GM20000 (cell line): ENCODE results near the gene ANKRD44.

Source experiments
- DNase-seq: peaks from one replicate; pipeline ENCODE4 v3.0.0; 2012; ENCODE audit warnings: low spot score
- TF ChIP-seq, protein P1 (sequence below): IDR thresholded peaks from 2 replicates; pipeline ENCODE4 v1.5.1; 2012; ENCODE audit warnings: mild to moderate bottlenecking, control low read depth; ENCODE audit errors: extremely low read depth, missing control alignments

Gene ANKRD44

DNA sequence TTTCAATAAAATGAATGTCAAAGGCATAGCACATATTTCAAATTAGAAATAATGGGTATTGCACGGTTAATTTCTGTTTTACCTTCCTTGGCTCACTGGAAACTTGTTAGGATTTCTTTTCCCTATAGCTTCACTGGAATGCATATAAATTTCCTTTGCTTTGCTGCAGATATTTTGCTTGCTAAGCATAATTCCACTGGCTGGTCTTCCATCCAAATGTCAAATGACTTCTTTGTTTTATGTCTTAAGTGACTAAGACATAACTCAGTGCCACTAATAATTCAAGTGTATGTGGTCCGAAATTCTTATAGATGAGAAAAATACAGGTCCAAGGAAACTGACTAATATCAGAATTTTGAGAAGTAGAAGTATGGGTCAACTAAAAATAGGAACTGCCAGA, 201.3 kb downstream of the ANKRD44 start:
- TF ChIP-seq, protein P1, sequence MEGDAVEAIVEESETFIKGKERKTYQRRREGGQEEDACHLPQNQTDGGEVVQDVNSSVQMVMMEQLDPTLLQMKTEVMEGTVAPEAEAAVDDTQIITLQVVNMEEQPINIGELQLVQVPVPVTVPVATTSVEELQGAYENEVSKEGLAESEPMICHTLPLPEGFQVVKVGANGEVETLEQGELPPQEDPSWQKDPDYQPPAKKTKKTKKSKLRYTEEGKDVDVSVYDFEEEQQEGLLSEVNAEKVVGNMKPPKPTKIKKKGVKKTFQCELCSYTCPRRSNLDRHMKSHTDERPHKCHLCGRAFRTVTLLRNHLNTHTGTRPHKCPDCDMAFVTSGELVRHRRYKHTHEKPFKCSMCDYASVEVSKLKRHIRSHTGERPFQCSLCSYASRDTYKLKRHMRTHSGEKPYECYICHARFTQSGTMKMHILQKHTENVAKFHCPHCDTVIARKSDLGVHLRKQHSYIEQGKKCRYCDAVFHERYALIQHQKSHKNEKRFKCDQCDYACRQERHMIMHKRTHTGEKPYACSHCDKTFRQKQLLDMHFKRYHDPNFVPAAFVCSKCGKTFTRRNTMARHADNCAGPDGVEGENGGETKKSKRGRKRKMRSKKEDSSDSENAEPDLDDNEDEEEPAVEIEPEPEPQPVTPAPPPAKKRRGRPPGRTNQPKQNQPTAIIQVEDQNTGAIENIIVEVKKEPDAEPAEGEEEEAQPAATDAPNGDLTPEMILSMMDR = no peak
- no peak for DNase-seq

DNA sequence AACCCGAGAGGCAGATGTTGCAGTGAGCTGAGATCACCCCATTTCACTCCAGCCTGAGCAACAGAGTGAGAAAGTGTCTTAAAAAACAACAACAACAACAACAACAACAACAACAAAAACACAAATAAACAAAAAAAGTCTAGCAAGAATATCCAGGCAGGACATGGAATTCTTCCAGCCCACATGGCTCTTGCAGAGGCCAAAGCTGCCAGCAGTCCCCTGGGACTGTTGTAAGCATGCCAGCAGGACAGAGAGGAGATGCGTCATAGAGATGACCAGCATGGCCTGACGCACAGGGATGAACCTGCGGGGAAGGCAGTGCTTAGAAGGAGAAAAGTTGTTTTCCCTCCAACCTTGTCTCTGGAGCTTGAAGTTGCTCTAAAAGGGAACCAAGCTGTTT, 201.8 kb downstream of the ANKRD44 start:
- no peak for DNase-seq
- TF ChIP-seq, protein P1 = no peak

DNA sequence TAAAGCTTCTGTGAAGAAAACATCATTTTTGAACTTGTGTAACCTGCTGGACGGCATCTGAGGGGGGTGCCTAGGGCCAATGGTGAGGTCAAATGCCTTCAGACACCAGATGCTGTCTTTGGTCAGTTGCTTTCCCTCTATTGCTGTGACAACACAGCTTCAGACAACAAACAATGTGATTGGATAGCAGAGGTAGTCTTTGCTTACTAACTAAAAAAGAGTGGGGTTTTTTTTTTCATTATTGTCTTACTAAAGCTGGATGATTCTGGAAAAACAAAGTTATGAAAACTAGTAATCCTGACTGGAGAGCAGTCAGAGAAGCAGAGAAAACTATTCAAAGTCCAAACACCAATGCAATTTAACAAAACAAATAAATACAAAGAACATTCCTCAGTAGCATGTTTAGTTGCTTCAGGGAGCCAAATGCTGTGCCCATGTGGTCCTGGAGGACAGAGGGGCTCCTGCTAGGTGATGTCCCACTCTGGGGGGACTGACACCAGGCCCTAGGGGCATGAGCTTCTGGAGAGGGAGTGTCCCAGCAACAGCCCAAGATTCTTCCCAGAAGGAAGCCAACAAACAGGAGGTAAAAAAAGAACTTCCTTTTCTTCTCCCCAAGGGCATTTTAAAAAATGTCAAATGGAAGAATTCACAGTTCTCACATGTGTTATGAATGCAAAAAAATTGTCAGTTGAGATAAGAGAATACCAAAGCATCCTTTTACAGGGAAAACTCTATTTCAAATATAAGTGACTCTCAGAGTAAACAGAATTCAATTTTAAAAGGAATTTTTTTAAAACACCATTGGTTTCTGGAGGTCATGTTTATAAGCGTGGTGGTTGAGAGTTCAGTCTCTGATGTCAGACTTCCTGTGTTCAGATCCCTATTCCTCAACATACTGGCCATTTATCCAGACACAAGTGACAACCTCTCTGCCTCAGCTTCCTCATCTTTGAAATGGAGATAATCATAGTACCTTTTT, 203.0 kb downstream of the ANKRD44 start:
- no peak for DNase-seq
- TF ChIP-seq, protein P1 = no peak

DNA sequence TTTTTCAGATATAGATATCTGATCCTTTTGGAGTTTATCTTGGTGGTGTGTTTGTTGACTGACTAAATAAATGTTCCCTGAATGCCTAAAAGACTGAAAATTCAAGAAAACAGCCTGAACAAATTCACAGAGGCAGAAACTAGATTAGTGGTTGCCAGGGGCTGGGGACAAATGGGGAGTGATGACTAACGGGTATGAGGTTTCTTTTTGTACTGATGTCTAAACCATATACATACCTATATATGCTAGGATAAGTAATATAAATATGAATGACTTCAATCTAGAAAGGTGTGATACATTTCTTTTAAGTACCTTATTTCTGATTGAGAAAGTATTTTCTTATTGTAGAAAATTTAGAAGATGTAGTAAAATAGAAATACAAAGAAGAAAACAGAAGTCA, 207.2 kb downstream of the ANKRD44 start:
- DNase-seq = no peak
- TF ChIP-seq, protein P1 = no peak

DNA sequence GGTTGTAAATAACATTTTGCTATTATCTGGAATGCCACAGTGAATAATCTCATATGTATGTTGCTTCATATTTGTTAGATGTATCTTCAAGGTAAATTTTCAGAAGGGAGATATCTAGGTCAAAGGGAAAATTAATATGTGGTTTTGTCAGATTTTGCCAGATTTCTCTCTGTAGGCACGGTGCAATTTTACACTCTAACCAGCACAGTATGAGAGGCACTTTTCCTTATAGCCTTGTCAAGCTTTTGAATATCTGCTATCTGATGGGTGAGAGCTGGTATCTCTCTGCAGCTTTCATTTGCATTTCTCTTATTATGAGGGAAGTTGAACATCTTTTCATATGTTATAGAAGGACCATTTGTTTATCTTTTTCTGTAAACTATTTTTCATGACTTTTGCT, 208.3 kb downstream of the ANKRD44 start:
- no peak for DNase-seq
- TF ChIP-seq, protein P1 = no peak

DNA sequence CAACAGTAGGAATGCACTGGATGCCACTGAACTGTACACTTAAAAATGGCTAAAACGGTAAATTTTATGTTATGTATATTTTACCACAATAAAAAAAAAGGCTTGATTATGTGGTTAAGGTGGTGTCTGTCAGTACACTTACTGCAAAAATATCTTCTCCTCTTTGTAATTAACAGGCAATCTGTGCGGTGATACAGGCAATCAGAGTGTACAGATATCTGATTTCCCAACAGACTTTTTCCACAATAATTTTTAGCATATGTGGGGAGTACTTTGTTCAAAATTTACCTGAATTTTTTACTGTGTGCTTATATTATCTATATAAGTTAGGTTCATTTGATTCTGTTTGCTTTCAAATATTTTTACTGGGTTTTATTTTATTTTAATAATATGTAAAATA, 209.1 kb downstream of the ANKRD44 start:
- no peak for DNase-seq
- TF ChIP-seq, protein P1 = no peak

DNA sequence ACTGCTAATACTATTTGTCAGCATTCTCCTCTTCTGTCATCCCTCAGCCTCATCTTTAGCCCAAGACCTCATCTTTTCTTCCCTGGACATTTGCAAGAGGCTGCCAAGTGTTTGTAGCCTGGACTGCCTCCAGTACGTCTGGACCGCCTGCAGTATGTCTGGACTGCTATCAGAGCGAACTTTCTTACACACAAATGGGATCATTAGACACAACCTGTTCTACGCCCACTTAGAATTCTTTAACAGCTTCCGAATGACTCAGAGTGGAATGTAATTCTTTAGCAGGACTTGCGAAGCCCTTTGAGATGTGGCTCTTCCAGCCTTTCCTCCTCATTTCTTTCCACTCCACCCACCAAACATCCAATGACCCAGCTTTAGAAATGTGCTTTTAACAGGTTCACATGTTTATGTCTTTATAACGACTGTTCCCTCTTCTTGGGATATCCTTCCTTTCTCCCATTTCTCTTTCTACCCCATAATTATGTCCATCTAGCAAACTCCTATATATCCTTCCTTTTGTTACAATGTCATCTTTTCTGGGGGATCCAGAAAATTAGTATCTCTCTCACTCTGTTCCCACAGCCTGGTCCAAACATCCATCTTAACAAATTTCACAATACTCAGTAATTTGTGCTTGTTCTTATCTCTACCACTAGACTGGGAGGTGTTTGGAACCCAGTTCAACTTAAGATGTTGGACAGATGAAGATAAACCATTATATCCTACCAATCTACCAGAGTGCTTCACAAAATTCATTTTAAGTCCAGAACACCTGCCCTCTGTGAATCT, 212.8 kb downstream of the ANKRD44 start:
- no peak for DNase-seq
- TF ChIP-seq, protein P1 = no peak
